ENCODE data around the gene LINC01488.

DNA sequence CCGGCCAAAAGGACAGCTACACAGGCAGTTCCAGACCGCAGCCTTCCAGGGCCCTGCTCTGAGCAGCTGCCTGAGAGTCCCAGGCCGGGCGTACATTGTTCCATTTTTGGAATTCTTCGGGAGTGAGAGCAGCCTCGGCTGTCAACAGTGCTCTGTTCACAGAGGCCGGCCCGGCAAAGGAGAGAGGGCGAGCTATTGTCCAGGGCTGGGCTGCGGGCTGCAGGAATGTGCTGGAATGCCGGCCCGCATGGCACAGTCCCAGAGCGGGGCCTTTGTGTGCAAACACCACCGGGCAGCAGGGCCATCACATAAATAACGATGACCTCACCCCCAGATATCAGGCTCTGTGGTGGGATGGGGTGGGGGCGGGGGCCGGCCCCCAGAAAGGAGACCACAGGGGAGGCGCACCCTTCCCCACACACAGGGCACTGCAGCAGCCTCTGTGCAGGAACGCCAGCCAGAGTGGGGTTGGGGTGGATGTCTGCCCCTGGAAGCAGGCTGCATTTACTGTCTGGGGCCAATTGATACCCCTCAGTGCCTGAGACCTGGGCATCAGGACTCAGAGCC, 15.8 kb downstream of the LINC01488 start:
- TF ChIP-seq, protein P1, sequence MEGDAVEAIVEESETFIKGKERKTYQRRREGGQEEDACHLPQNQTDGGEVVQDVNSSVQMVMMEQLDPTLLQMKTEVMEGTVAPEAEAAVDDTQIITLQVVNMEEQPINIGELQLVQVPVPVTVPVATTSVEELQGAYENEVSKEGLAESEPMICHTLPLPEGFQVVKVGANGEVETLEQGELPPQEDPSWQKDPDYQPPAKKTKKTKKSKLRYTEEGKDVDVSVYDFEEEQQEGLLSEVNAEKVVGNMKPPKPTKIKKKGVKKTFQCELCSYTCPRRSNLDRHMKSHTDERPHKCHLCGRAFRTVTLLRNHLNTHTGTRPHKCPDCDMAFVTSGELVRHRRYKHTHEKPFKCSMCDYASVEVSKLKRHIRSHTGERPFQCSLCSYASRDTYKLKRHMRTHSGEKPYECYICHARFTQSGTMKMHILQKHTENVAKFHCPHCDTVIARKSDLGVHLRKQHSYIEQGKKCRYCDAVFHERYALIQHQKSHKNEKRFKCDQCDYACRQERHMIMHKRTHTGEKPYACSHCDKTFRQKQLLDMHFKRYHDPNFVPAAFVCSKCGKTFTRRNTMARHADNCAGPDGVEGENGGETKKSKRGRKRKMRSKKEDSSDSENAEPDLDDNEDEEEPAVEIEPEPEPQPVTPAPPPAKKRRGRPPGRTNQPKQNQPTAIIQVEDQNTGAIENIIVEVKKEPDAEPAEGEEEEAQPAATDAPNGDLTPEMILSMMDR (IDR thresholded peaks at IDR 0.05), result no peak
- no peak for TF ChIP-seq EP300 (IDR thresholded peaks at IDR 0.05)
- no peak for TF ChIP-seq POLR2A (IDR thresholded peaks at IDR 0.05)

Measured in upper lobe of left lung (tissue), 4 donors.